Trophoblast cell (in vitro differentiated cells and primary cell): ENCODE results near the gene SEZ6.

Experiments used
- DNase-seq, 2 donors: peaks; one replicate each; pipeline ENCODE4 v3.0.0-alpha.2; 2016
- H2AFZ ChIP-seq: 2 replicates; pipeline ENCODE4 v1.6.1; 2013; ENCODE audit warnings: low read length, moderate library complexity, mild to moderate bottlenecking; ENCODE audit not compliant: insufficient read depth, poor library complexity
- H2AK5ac ChIP-seq: 2 replicates; pipeline ENCODE4 v1.6.1; 2013; ENCODE audit warnings: mild to moderate bottlenecking, low read length
- H2BK120ac ChIP-seq: 2 replicates; pipeline ENCODE4 v1.6.1; 2013; ENCODE audit warnings: low read length, mild to moderate bottlenecking, moderate library complexity; ENCODE audit not compliant: insufficient read depth, poor library complexity
- H2BK12ac ChIP-seq: 2 replicates; pipeline ENCODE4 v1.6.1; 2013; ENCODE audit warnings: mild to moderate bottlenecking, low read length, moderate library complexity
- H2BK5ac ChIP-seq: 2 replicates; pipeline ENCODE4 v1.6.1; 2013; ENCODE audit warnings: low read length, low read depth, moderate library complexity, mild to moderate bottlenecking; ENCODE audit not compliant: poor library complexity
- H3K14ac ChIP-seq: 2 replicates; pipeline ENCODE4 v1.6.1; 2013; ENCODE audit warnings: mild to moderate bottlenecking, low read length
- H3K18ac ChIP-seq: 2 replicates; pipeline ENCODE4 v1.6.1; 2013; ENCODE audit warnings: mild to moderate bottlenecking, low read length
- H3K23ac ChIP-seq: 2 replicates; pipeline ENCODE4 v1.6.1; 2013; ENCODE audit warnings: low read length
- H3K27ac ChIP-seq: 2 replicates; pipeline ENCODE4 v1.5.1; 2013; ENCODE audit warnings: low read depth, mild to moderate bottlenecking, inconsistent platforms, low read length, moderate library complexity
- H3K27me3 ChIP-seq: 2 replicates; pipeline ENCODE4 v1.6.1; 2013; ENCODE audit warnings: inconsistent platforms, mild to moderate bottlenecking, low read length, moderate library complexity; ENCODE audit not compliant: insufficient read depth
- H3K36me3 ChIP-seq, 2 experiments: 1 replicate in 1 of 2; 2 replicates in 1 of 2; pipeline ENCODE4 v1.6.1; 2013; ENCODE audit warnings: low read length in 2 of 2, mild to moderate bottlenecking in 2 of 2, moderate library complexity in 1 of 2; ENCODE audit not compliant: insufficient read depth in 2 of 2, control insufficient read depth in 1 of 2
- H3K4ac ChIP-seq: 2 replicates; pipeline ENCODE4 v1.6.1; 2013; ENCODE audit warnings: low read depth, mild to moderate bottlenecking, low read length, moderate library complexity
- H3K4me1 ChIP-seq, 2 experiments: 1 replicate in 1 of 2; 2 replicates in 1 of 2; pipeline ENCODE4 v1.6.1; 2013; ENCODE audit warnings: low read length in 2 of 2, mild to moderate bottlenecking in 2 of 2, moderate library complexity in 1 of 2; ENCODE audit not compliant: insufficient read depth in 2 of 2, control insufficient read depth in 1 of 2
- H3K4me2 ChIP-seq: 2 replicates; pipeline ENCODE4 v1.6.1; 2013; ENCODE audit warnings: inconsistent platforms, mild to moderate bottlenecking, low read length, moderate library complexity
- H3K4me3 ChIP-seq: 2 replicates; pipeline ENCODE4 v1.5.1; 2013; ENCODE audit warnings: mild to moderate bottlenecking, low read depth, low read length, inconsistent platforms
- H3K79me1 ChIP-seq: one replicate; pipeline ENCODE4 v1.6.1; 2013; ENCODE audit warnings: low read length
- H3K79me2 ChIP-seq: 2 replicates; pipeline ENCODE4 v1.6.1; 2013; ENCODE audit warnings: low read length, mild to moderate bottlenecking; ENCODE audit not compliant: control insufficient read depth, insufficient read depth, poor library complexity
- H3K9ac ChIP-seq: 2 replicates; pipeline ENCODE4 v1.6.1; 2013; ENCODE audit warnings: mild to moderate bottlenecking, low read length
- H3K9me3 ChIP-seq: 2 replicates; pipeline ENCODE4 v1.6.1; 2013; ENCODE audit warnings: low read depth, mild to moderate bottlenecking, control low read depth, inconsistent platforms, low read length; ENCODE audit not compliant: insufficient read depth
- H4K12ac ChIP-seq: 2 replicates; pipeline ENCODE4 v1.6.1; 2013; ENCODE audit warnings: low read depth, mild to moderate bottlenecking, low read length, moderate library complexity
- H4K8ac ChIP-seq: 2 replicates; pipeline ENCODE4 v1.6.1; 2013; ENCODE audit warnings: low read depth, mild to moderate bottlenecking, low read length, moderate library complexity
- H4K91ac ChIP-seq: one replicate; pipeline ENCODE4 v1.6.1; 2013; ENCODE audit warnings: low read depth, mild to moderate bottlenecking, low read length, moderate library complexity
- WGBS: extraction: QIAGEN DNeasy Blood & Tissue Kit; methylation state at CpG from one replicate; pipeline ENCODE4 v1.1.7; 2013; ENCODE audit warnings: missing lambda C conversion rate; ENCODE audit not compliant: insufficient read length, insufficient coverage; ENCODE audit errors: extremely low coverage; 5-methylcytosine and 5-hydroxymethylcytosine counted together

Gene SEZ6

GRCh38 chr17:29050176-29050575 lies 44.3 kb upstream of the SEZ6 start:
- Histone ChIP-seq H3K14ac (no peak overlapping the region), H3K36me3 (no peaks in the 10 kb centered on the region), H3K9ac (no peak overlapping the region), H2BK12ac (no peak overlapping the region), H3K4me2 (no peak overlapping the region), H3K27ac (no peak overlapping the region), H4K8ac (no peak overlapping the region), H2AFZ (no peak overlapping the region), H3K79me2 (no peaks in the 10 kb centered on the region), H3K4me1 (peaks cover 9 to 14% of the 10 kb centered on the region in 2 experiments), H3K18ac (no peak overlapping the region), H4K12ac (no peak overlapping the region), H2AK5ac (no peak overlapping the region), H3K4me3 (no peak overlapping the region), H3K79me1 (no peaks in the 10 kb centered on the region), H2BK120ac (no peak overlapping the region), H4K91ac (no peak overlapping the region), H3K4ac (no peak overlapping the region), H3K9me3 (no peaks in the 10 kb centered on the region), H3K23ac (no peak overlapping the region), H2BK5ac (no peak overlapping the region), H3K27me3 (no peaks in the 10 kb centered on the region)
- DNase-seq = peak; percentile 70 to 76
- WGBS = no CpG with 5 or more reads among the region's 5 CpGs

GRCh38 chr17:29049541-29050145 lies 43.8 kb upstream of the SEZ6 start:
- Histone ChIP-seq H3K14ac (no peak overlapping the region), H3K9ac (no peak overlapping the region), H2AFZ (no peak overlapping the region), H3K4me2 (no peak overlapping the region), H3K79me1 (no peaks in the 10 kb centered on the region), H4K12ac (no peak overlapping the region), H2BK12ac (no peak overlapping the region), H4K8ac (no peak overlapping the region), H3K9me3 (no peaks in the 10 kb centered on the region), H3K27me3 (no peaks in the 10 kb centered on the region), H3K79me2 (no peaks in the 10 kb centered on the region), H2BK5ac (no peak overlapping the region), H3K36me3 (no peaks in the 10 kb centered on the region), H3K4me1 (peaks cover 9 to 14% of the 10 kb centered on the region in 2 experiments), H4K91ac (no peak overlapping the region), H3K23ac (no peak overlapping the region), H2AK5ac (no peak overlapping the region), H3K4me3 (no peak overlapping the region), H3K18ac (no peak overlapping the region), H2BK120ac (no peak overlapping the region), H3K4ac (no peak overlapping the region), H3K27ac (no peak overlapping the region)
- no CpG with 5 or more reads among the region's 11 CpGs for WGBS
- peak; percentile 91 to 98 for DNase-seq

- H3K9me3 ChIP-seq = no peaks in the 10 kb centered on the region
- no peak overlapping the region for H3K23ac ChIP-seq
- H4K8ac ChIP-seq = no peak overlapping the region
- H2BK5ac ChIP-seq = no peak overlapping the region
- DNase-seq = peak; percentile 98 to 99
- H3K27ac ChIP-seq = no peak overlapping the region
- H3K4ac ChIP-seq = no peak overlapping the region
- H3K4me3 ChIP-seq = no peak overlapping the region
- WGBS = no CpG with 5 or more reads among the region's 10 CpGs
- no peaks in the 10 kb centered on the region for H3K79me1 ChIP-seq
- no peaks in the 10 kb centered on the region for H3K79me2 ChIP-seq
- peak overlapping the region; percentile 24 for H3K9ac ChIP-seq
- no peak overlapping the region for H2AK5ac ChIP-seq
- H2BK12ac ChIP-seq = no peak overlapping the region
- H3K18ac ChIP-seq = no peak overlapping the region
- no peaks in the 10 kb centered on the region for H3K27me3 ChIP-seq
- no peak overlapping the region for H4K12ac ChIP-seq
- no peak overlapping the region for H2BK120ac ChIP-seq
- H4K91ac ChIP-seq = no peak overlapping the region
- no peaks in the 10 kb centered on the region for H3K36me3 ChIP-seq
- H3K4me2 ChIP-seq = peak overlapping the region; percentile 37
- H2AFZ ChIP-seq = no peak overlapping the region
- H3K14ac ChIP-seq = no peak overlapping the region
- H3K4me1 ChIP-seq = peaks cover 9 to 14% of the 10 kb centered on the region in 2 experiments
Observed at GRCh38 chr17:29048440-29049368, 42.9 kb upstream of the SEZ6 start.

DNA sequence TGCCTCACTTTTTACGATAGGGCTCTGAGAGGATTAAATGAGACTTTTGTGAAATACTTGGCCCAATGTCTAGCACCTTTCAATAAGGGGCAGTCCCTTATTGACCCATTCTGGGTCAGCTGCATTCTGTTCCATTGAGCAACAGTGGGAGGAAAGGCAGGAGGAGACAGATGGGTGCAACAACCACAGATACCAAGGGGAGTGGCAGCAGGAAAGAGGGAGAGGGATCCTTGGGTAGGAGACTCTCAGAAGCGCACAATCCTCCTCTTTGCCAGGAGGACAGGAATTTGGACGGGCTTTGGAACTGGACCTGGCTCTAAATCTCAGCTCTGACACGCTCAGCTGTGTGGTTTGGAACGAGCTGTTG lies 40.6 kb upstream of the SEZ6 start:
- no peak overlapping the region for H2BK5ac ChIP-seq
- H3K18ac ChIP-seq = no peak overlapping the region
- no peak overlapping the region for H3K14ac ChIP-seq
- H2AFZ ChIP-seq = no peak overlapping the region
- H3K79me2 ChIP-seq = no peaks in the 10 kb centered on the region
- WGBS = no CpG with 5 or more reads among the region's 5 CpGs
- no peaks in the 10 kb centered on the region for H3K79me1 ChIP-seq
- no peaks in the 10 kb centered on the region for H3K36me3 ChIP-seq
- H3K4ac ChIP-seq = no peak overlapping the region
- no peak overlapping the region for H3K23ac ChIP-seq
- no peak overlapping the region for H2BK12ac ChIP-seq
- H4K12ac ChIP-seq = no peak overlapping the region
- H3K27me3 ChIP-seq = no peaks in the 10 kb centered on the region
- H2BK120ac ChIP-seq = no peak overlapping the region
- peak; percentile 77 to 85 for DNase-seq
- no peaks in the 10 kb centered on the region for H3K9me3 ChIP-seq
- no peak overlapping the region for H2AK5ac ChIP-seq
- H3K4me2 ChIP-seq = no peak overlapping the region
- H4K8ac ChIP-seq = no peak overlapping the region
- no peak overlapping the region for H4K91ac ChIP-seq
- H3K27ac ChIP-seq = no peak overlapping the region
- H3K4me3 ChIP-seq = no peak overlapping the region
- H3K4me1 ChIP-seq = peaks cover 9 to 19% of the 10 kb centered on the region in 2 experiments
- no peak overlapping the region for H3K9ac ChIP-seq
